WERI-Rb-1 (cell line): ENCODE results near the gene TMEM138.

Experiments used
- DNase-seq: peaks from one replicate; pipeline ENCODE4 v3.0.0-alpha.2; 2020
- H3K27ac ChIP-seq: fragments of 250-450 bp; sonication (Bioruptor Pico); 2 replicates; pipeline ENCODE4 v1.5.1; 2020; ENCODE audit warnings: mild to moderate bottlenecking, moderate library complexity
- H3K27me3 ChIP-seq: fragments of 250-450 bp; sonication (Bioruptor Pico); 2 replicates; pipeline ENCODE4 v1.5.1; 2021; ENCODE audit warnings: mild to moderate bottlenecking, low read depth, moderate library complexity; ENCODE audit not compliant: insufficient read depth, severe bottlenecking
- H3K36me3 ChIP-seq: fragments of 250-450 bp; sonication (Bioruptor Pico); 2 replicates; pipeline ENCODE4 v1.5.1; 2020; ENCODE audit warnings: mild to moderate bottlenecking, moderate library complexity
- H3K4me3 ChIP-seq: 2 replicates; pipeline ENCODE4 v1.5.1; 2011; ENCODE audit warnings: low read depth, mild to moderate bottlenecking, control low read depth, low read length
- H3K9me3 ChIP-seq: fragments of 250-450 bp; sonication (Bioruptor Pico); 2 replicates; pipeline ENCODE4 v1.5.1; 2021; ENCODE audit warnings: mild to moderate bottlenecking, moderate library complexity; ENCODE audit not compliant: severe bottlenecking
- TF ChIP-seq, protein P1 (sequence below): IDR thresholded peaks from 2 replicates; pipeline ENCODE4 v1.5.1; 2011; ENCODE audit warnings: low read depth, mild to moderate bottlenecking, control low read depth, inconsistent platforms, low read length

TMEM138 gene

DNA sequence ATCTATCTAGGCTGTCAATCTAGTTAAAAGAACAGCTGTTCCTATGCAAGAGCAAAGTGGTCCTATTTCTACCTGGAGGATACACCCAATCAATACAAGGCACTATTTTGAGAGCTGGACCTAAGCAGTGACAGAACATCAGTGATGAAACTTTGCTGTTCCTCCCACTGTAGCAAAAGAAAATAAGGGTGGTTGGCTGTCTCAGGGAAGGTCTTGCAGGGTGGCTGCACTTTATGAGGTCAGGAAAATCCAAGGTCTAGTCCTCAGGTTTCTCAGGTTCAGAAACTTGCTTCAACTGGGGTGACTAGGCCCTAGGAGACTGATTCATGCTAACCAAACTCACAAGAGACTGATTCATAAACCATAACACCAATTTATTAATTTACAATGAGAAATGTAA lies 56.0 kb downstream of the TMEM138 start:
- Histone ChIP-seq H3K4me3 (no peak overlapping the region), H3K9me3 (no peaks in the 10 kb centered on the region), H3K36me3 (peaks cover 97% of the 10 kb centered on the region), H3K27me3 (no peaks in the 10 kb centered on the region), H3K27ac (no peak overlapping the region)
- no peak for DNase-seq
- TF ChIP-seq, protein P1, sequence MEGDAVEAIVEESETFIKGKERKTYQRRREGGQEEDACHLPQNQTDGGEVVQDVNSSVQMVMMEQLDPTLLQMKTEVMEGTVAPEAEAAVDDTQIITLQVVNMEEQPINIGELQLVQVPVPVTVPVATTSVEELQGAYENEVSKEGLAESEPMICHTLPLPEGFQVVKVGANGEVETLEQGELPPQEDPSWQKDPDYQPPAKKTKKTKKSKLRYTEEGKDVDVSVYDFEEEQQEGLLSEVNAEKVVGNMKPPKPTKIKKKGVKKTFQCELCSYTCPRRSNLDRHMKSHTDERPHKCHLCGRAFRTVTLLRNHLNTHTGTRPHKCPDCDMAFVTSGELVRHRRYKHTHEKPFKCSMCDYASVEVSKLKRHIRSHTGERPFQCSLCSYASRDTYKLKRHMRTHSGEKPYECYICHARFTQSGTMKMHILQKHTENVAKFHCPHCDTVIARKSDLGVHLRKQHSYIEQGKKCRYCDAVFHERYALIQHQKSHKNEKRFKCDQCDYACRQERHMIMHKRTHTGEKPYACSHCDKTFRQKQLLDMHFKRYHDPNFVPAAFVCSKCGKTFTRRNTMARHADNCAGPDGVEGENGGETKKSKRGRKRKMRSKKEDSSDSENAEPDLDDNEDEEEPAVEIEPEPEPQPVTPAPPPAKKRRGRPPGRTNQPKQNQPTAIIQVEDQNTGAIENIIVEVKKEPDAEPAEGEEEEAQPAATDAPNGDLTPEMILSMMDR = no peak
